NCI-H1436 (cell line): ENCODE measurements around the gene SP110.

ENCODE experiments used
- DNase-seq: peaks from one replicate; lab custom pipeline; 2025; lab: John Stamatoyannopoulos, UW

SP110 gene

GRCh38 chr2:230170532-230170931 is 49.3 kb downstream of the SP110 start:
- DNase-seq = no peak

- no peak for DNase-seq
Measured at GRCh38 chr2:230166557-230167170, 53.1 kb downstream of the SP110 start.

- DNase-seq = no peak
Measured at GRCh38 chr2:230164139-230164538, 55.6 kb downstream of the SP110 start.

GRCh38 chr2:230162981-230163380 is 56.8 kb downstream of the SP110 start:
- DNase-seq = no peak

- no peak for DNase-seq
Measured at GRCh38 chr2:230161184-230161583, 58.6 kb downstream of the SP110 start.

GRCh38 chr2:230160112-230160660 is 59.6 kb downstream of the SP110 start:
- DNase-seq = peak; percentile 40

- no peak for DNase-seq
Measured at GRCh38 chr2:230158468-230158867, 61.3 kb downstream of the SP110 start.

GRCh38 chr2:230156782-230157699 is 62.7 kb downstream of the SP110 start:
- no peak for DNase-seq

- DNase-seq = no peak
Measured at GRCh38 chr2:230155359-230155758, 64.4 kb downstream of the SP110 start.

- DNase-seq = no peak
Measured at GRCh38 chr2:230153390-230153976, 66.3 kb downstream of the SP110 start.

GRCh38 chr2:230152334-230152733 is 67.5 kb downstream of the SP110 start:
- DNase-seq = no peak

- DNase-seq = no peak
Measured at GRCh38 chr2:230144355-230144754, 75.4 kb downstream of the SP110 start.

GRCh38 chr2:230140667-230141066 is 79.1 kb downstream of the SP110 start:
- DNase-seq = no peak

GRCh38 chr2:230137902-230138539 is 81.8 kb downstream of the SP110 start:
- DNase-seq = no peak

- DNase-seq = no peak
Measured at GRCh38 chr2:230135130-230135525, 84.7 kb downstream of the SP110 start.

GRCh38 chr2:230134496-230135129 is 85.2 kb downstream of the SP110 start:
- no peak for DNase-seq

- no peak for DNase-seq
Measured at GRCh38 chr2:230131366-230131765, 88.4 kb downstream of the SP110 start.

- DNase-seq = no peak
Measured at GRCh38 chr2:230130668-230131364, 89.0 kb downstream of the SP110 start.

GRCh38 chr2:230129343-230129742 is 90.4 kb downstream of the SP110 start:
- DNase-seq = no peak

- DNase-seq = no peak
Measured at GRCh38 chr2:230128623-230129342, 91.0 kb downstream of the SP110 start.
